ENCODE data around the gene VPS37B.

Gene VPS37B

GRCh38 chr12:122866379-122866778 lies 29.5 kb downstream of the VPS37B start:
- no peak for DNase-seq (ENCODE audit: low read depth)

GRCh38 chr12:122865268-122866231 lies 30.4 kb downstream of the VPS37B start:
- peak; percentile 22 for DNase-seq (ENCODE audit: low read depth)

GRCh38 chr12:122864894-122865253 lies 31.1 kb downstream of the VPS37B start:
- no peak for DNase-seq (ENCODE audit: low read depth)

- DNase-seq (ENCODE audit: low read depth): no peak
Observed at GRCh38 chr12:122862872-122863701, 32.8 kb downstream of the VPS37B start.

- DNase-seq (ENCODE audit: low read depth): no peak
Observed at GRCh38 chr12:122862110-122862634, 33.8 kb downstream of the VPS37B start.

GRCh38 chr12:122861587-122861970 lies 34.3 kb downstream of the VPS37B start:
- DNase-seq (ENCODE audit: low read depth): no peak

GRCh38 chr12:122860854-122861586 lies 34.9 kb downstream of the VPS37B start:
- no peak for DNase-seq (ENCODE audit: low read depth)

- peak; percentile 70 for DNase-seq (ENCODE audit: low read depth)
Observed at GRCh38 chr12:122860040-122860853, 35.7 kb downstream of the VPS37B start.

- DNase-seq (ENCODE audit: low read depth): no peak
Observed at GRCh38 chr12:122859303-122860039, 36.5 kb downstream of the VPS37B start.

- no peak for DNase-seq (ENCODE audit: low read depth)
Observed at GRCh38 chr12:122858591-122859302, 37.2 kb downstream of the VPS37B start.

GRCh38 chr12:122858171-122858570 lies 37.8 kb downstream of the VPS37B start:
- no peak for DNase-seq (ENCODE audit: low read depth)

GRCh38 chr12:122856999-122857671 lies 38.8 kb downstream of the VPS37B start:
- DNase-seq (ENCODE audit: low read depth): no peak

- DNase-seq (ENCODE audit: low read depth): no peak
Observed at GRCh38 chr12:122855928-122856831, 39.7 kb downstream of the VPS37B start.

- no peak for DNase-seq (ENCODE audit: low read depth)
Observed at GRCh38 chr12:122855071-122855829, 40.7 kb downstream of the VPS37B start.

GRCh38 chr12:122854554-122854953 lies 41.4 kb downstream of the VPS37B start:
- DNase-seq (ENCODE audit: low read depth): no peak

GRCh38 chr12:122853582-122854245 lies 42.2 kb downstream of the VPS37B start:
- no peak for DNase-seq (ENCODE audit: low read depth)
